KOPT-K1 (cell line): ENCODE results near the gene NADSYN1.
"Not testable (repeated sequence)": the region's sequence is repeated elsewhere in the genome, so short reads cannot be mapped to it uniquely, and the experiment has no call there.

ENCODE experiments used
- H3K27ac ChIP-seq: fragments of 200-600 bp; sonication (generic); 2 replicates; pipeline ENCODE4 v1.5.1; 2016; ENCODE audit warnings: antibody characterized with exemption, mild to moderate bottlenecking, low read depth, low read length; ENCODE audit not compliant: poor library complexity, severe bottlenecking
- H3K36me3 ChIP-seq: fragments of 200-600 bp; sonication (generic); 2 replicates; pipeline ENCODE4 v1.5.1; 2017; ENCODE audit warnings: antibody characterized with exemption, mild to moderate bottlenecking, low read length, moderate library complexity; ENCODE audit not compliant: insufficient read depth
- H3K9me3 ChIP-seq: fragments of 200-600 bp; sonication (generic); 2 replicates; pipeline ENCODE4 v1.5.1; 2017; ENCODE audit warnings: antibody characterized with exemption, low read length, mild to moderate bottlenecking; ENCODE audit not compliant: insufficient read depth, poor library complexity, severe bottlenecking

Gene NADSYN1

DNA sequence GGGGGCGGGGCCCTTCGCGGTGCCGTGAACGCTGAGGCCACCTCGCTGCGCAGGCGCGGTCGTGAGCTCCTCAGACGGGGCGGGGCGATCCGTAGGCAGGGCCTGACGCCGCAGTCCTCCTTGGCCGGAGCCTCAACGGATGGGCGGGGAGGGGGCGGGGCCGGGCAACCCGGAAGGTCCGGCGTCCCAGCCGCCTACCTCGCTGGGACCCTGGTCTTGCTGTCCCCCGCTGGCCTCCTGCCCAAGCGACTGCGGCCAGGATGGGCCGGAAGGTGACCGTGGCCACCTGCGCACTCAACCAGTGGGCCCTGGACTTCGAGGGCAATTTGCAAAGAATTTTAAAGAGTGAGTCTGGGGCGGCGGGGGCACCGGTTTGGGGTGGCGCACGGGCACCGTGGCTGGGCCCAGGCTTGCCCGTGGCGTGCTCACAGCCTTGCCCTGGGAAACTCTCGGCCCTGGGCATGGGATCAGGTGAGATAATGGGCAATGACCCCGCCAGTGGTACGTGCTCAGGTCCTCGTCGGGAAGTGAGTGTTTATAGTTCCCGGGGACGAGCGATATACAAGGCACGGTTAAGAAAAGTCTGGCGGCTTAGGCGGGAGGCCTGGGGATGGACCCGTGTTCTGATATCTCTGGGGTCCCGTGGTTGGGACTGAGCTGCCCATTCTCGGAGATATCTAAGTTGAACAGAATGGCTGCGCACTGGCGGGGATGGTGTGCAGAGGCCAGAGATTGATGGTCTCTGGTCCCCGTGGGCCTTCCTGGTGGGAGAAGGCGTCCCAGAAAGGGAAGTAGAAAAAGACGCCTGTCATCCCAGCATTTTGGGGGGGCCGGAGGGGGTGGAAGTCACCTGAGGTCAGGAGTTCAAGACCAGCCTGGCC, at the start of gene NADSYN1:
Gene NADSYN1, plus strand, starts transcription at position 167 of the 881 bp plus-strand sequence. Its CDS starts 94 bp downstream, at position 261.
- Histone ChIP-seq H3K36me3 (peaks cover 39% of the 10 kb centered on the region), H3K9me3 (no peaks in the 10 kb centered on the region), H3K27ac (peak within 1 kb of the TSS; percentile 76)

DNA sequence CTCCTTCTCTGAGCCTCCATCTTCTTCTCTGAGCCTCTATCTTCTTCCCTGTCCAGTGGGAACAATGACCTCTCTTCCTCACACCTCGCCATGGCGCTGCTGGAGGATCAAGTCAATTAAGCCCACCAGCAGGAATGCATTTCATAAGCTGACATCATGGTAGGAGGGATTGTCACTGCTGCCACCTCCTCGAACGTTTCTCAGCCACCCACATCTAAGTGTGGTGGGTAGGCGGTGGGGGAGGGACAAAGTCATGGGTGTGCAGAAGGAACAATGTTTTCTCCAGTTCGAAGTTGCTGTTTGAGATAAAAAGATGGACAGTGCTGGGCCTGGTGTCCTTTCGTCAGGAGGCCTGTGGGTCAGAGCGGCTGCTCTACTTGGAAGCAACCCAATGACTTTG, 48.8 kb upstream of the NADSYN1 start:
- no peaks in the 10 kb centered on the region for H3K36me3 ChIP-seq
- H3K9me3 ChIP-seq, result peaks cover 4% of the 10 kb centered on the region
- no peak overlapping the region for H3K27ac ChIP-seq

DNA sequence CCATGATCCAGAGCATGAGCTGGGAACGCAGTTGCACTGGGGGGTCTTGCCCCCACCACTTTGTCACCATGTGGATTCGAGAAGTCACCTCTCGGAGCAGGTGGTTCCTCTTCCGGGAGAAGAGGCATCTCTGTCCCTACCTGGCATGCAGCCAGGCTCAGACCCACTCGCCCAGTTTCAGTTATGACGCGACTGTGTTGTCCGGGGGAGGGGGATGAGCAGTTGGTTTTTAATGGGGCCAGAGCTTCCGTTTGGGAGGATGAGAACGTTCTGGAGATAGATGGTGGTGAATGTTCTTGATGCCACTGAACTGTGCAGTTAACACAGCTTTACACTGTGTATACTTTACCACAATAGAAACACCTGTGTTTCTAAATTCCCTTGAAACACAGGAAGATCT, 46.3 kb upstream of the NADSYN1 start:
- Histone ChIP-seq H3K36me3 (no peaks in the 10 kb centered on the region), H3K9me3 (peaks cover 4% of the 10 kb centered on the region)

DNA sequence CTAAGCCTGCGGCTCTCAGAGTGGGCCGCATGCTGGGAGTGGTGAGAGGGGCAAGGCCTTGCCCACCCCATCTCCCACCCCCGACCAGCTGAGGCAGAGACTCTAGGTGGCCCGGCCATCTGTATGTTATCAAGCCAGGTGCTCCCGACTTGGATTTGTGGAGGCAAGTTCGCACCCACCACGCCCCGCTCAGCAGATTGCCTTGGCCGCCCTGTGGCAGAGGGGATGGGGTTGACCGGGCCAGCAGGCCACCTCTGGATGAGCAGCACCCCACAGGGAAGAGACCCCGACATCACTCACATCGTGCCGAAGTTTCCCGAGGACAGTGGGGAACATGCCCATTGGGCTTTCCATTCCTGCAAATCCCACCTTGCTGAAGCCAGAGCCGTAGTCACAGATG, 45.6 kb upstream of the NADSYN1 start:
- Histone ChIP-seq H3K9me3 (peaks cover 7% of the 10 kb centered on the region), H3K27ac (no peak overlapping the region), H3K36me3 (no peaks in the 10 kb centered on the region)

More for the DNA sequence above, 46.3 kb upstream of the NADSYN1 start:
- H3K27ac ChIP-seq, result no peak overlapping the region

DNA sequence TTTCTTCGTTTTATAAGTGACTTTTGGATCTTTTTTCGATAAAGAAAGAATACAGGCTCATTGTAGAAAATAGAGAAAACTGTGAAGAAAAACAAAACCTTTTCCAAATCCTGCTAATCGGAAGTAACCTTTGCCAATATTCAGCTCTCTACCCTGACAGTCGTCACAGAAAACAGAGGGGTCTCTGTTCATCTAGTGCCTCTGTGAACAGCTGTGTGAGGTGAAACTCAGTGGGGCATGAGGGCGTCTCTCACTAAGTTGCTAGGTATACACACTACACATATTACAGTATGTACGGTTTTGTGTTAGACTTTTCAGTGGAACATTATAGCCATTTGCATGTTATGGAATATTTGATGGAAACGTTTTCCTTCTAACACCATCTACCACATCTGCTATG, 44.2 kb upstream of the NADSYN1 start:
- peaks cover 6% of the 10 kb centered on the region for H3K9me3 ChIP-seq
- H3K27ac ChIP-seq, result no peak overlapping the region
- H3K36me3 ChIP-seq, result no peaks in the 10 kb centered on the region

DNA sequence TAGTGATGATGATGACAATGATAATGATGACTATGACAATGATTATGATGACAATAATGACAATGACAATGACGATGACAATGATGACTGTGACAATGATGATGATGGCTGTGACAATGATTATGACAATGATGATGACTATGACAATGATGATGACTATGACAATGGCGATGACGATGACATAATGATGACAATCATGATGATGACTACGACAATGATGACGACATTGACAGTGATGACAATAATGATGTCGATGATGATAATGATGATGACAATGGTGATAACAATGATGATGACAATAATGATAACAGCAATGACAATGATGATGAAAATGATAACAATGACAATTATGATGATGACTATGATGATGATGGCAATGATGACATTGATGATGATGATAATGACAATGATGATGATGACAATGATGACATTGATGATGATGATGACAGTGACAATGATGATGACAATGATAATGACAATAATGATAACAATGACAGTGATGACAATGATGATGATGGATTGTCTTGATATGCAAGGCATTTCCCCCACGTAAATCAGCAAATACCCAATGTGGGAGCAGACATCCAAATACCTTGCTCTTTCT, 42.5 kb upstream of the NADSYN1 start:
- peaks cover 6% of the 10 kb centered on the region for H3K9me3 ChIP-seq
- no peaks in the 10 kb centered on the region for H3K36me3 ChIP-seq
- H3K27ac ChIP-seq, result no peak overlapping the region

DNA sequence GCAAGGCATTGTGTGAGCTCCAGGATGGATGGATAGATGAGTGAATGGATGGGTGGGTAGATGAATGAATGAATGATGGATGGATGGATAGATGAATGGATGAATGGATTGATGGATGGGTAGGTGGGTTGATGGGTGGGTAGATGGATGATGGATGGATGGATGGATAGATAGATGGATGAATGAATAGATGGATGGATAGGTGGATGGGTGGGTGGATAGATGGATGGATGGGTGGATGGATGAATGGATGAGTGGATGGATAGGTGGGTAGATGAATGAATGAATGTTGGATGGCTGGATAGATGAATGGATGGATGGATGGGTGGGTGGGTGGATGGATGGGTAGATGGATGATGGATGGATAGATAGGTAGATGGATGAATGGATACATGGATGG, 38.4 kb upstream of the NADSYN1 start:
- Histone ChIP-seq H3K9me3 (peaks cover 6% of the 10 kb centered on the region), H3K36me3 (no peaks in the 10 kb centered on the region), H3K27ac (no peak overlapping the region)

DNA sequence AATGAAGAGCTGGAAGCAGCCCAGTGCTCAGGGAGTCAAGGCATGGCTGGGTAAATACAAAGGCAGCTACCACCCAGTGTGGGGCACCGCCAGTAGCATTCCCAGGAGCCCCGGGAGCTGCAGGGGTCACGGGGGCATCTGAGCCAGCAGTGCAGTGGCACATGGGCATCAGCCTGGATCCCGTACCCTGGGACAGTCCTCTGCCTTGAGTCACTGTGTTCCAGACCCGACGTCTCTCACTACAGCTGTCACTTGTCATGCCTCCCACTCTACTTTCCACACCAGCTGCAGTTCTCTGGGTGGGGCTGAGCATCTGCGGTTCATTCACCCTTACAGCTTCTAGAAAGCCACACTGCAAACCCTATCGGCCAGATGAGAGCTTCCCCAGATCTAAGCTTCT, 34.4 kb upstream of the NADSYN1 start:
- H3K27ac ChIP-seq, result no peak overlapping the region
- H3K9me3 ChIP-seq, result no peaks in the 10 kb centered on the region
- no peaks in the 10 kb centered on the region for H3K36me3 ChIP-seq

DNA sequence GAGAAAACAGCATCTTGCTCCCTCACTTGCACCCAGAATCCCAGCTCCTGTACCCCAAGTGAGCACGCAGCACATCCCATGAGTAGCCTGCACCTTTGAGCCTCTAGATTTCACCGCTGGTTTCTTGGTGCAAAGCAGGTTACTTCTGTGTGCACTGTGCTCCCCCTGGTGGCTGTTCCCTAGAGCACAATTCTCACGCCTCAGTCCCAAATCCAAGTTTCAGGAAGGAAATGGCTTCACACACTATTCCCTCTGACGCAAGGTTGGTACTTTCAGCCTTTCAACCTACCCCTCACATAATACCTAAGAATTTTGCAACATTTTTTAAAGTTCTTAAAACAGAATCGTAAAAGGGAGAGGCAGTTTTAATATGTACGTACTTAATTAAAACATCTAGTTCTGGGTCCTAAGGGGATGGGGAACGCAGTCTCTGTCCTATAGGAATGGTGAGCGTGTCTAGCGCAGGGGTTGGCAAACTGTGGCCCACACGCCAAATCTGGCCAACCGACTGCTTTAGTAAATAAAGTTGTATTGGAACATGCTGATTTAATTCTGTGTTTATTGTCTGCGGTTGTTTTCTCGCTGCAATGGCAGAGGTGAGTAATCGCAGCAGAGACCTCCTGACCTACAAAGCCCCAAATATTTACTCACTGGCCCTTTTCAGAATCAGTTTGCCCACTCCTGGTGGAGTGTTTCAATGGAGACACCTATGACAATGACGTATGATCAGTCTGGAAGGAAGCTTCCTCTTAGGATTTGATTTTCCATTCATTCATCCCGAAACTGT, 32.4 kb upstream of the NADSYN1 start:
- H3K36me3 ChIP-seq, result no peaks in the 10 kb centered on the region
- H3K27ac ChIP-seq, result no peak overlapping the region
- H3K9me3 ChIP-seq, result no peaks in the 10 kb centered on the region

DNA sequence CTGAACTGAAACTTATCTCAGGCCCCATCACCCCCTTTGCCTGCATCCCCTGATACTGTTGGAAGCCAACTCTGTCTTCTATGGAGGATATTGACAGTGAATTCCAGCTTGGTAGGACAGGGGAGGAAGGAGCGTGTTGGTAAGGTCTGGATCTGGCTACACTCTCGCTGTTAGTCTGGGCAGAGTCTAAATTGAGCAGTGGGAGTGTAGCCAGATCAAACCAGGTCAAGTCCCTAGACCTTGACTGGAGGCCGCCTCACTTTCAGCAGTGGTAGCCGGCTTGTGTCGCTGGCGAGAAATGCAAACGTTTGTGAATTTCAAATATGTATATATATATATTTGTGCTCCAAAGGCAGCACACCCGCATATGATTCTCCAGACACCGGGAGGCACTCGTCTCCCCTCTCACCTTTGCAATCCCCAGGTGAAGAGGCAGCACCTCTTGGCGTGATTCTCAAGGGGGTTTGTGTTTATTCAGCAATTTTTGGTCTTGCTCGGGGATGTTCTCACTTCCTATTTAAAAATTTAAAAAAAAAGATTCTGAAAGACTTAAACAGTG, 31.5 kb upstream of the NADSYN1 start:
- H3K27ac ChIP-seq, result no peak overlapping the region
- H3K36me3 ChIP-seq, result no peaks in the 10 kb centered on the region
- H3K9me3 ChIP-seq, result no peaks in the 10 kb centered on the region

DNA sequence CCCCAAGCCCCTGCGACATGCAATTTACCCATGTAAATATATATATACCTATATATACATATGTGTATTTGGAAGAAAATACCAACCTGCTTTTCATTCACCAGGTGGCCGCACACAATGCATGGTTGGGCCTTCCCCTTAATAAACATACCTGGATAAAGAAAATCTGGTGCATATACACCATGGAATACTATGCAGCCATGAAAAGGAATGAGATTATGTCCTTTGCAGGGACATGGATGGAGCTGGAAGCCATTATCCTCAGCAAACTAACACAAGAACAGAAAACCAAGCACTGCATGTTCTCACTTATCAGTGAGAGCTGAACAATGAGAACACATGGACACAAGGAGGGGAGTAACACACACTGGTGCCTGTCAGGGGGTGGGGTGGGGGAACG, 30.7 kb upstream of the NADSYN1 start:
- H3K36me3 ChIP-seq, H3K9me3 ChIP-seq, H3K27ac ChIP-seq: not testable (repeated sequence)

DNA sequence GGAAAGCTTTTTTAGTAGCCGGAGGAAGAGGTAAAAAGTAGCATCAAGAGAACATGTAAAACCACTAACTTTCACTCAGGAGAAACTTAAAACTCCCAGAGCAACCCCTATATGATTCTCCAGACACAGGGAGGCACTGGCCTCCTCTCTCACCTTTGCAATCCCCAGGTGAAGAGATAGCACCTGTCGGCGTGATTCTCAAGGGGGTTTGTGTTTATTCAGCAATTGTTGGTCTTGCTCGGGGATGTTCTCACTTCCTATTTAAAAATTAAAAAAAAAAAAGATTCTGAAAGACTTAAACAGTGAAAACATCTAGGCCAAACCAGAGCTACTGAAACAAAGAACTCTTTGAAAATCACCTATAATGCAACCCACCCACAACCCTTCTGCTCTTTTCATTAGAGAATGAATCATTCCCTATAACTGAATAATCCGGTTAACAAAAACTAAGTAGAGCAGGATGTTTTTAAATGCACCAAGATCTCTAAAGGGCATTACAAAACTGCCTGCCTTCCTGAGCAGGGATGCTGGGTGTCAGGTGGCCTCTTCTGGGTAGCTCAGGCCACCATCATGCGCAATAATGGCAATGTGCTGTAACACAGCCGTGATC, 29.7 kb upstream of the NADSYN1 start:
- H3K9me3 ChIP-seq, result no peaks in the 10 kb centered on the region
- H3K36me3 ChIP-seq, result no peaks in the 10 kb centered on the region
- H3K27ac ChIP-seq, result no peak overlapping the region

DNA sequence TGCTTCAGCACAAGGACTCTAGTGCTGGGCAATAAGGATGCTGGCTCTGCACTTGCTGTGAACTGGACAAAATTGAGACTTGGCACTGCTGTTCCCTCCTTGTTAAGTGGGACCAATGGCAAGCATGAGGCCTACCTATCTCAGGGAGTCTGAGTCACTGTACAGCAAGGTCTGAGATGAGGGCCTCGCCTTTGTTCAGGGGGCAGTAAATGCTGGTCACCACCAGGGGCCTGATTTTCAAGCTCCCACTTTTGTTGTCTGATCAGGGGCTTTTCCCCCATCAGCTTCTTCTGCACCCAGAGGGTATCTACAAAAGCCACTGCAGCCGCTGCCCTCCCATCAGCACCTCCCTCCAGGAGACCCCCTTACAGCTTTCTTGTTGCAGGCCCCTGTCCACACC, 27.6 kb upstream of the NADSYN1 start:
- Histone ChIP-seq H3K27ac (no peak overlapping the region), H3K9me3 (no peaks in the 10 kb centered on the region), H3K36me3 (no peaks in the 10 kb centered on the region)

DNA sequence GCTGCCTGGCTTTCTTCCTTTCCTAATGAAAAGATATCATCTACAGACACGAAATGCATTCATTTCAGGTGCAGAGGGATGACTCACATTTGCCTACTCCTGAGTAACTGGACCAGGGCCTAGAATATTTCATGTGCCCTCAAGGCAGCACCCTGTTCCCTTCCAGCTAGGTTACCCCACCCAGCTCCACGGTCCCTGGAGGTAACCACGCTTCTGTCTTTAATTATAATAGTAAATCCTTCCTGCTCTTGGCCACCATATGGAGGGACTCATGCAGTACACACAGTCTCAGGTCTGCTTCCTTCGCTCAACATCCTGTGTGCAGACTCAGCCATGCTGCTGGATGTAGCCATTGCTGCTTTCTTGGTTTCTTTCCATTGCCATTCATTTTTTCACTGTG, 27.1 kb upstream of the NADSYN1 start:
- no peak overlapping the region for H3K27ac ChIP-seq
- no peaks in the 10 kb centered on the region for H3K36me3 ChIP-seq

DNA sequence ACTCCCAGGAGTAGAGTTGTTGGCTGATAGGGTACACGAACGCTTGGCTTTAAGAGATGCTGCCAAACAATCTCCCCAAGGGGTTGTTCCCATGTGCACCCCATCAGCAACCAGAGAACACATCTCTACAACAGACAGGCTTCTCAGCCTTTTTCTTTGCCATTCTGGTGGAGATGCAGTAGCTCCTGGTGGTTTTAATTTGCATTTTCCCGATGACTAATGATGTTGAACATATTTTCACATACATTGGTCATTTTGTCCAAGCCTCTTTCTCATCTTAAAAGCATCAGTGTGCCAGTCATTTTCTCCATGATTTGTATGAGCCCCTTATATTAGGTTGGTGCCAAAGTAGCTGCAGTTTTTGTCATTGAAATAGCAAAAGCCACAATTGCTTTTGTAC, 26.6 kb upstream of the NADSYN1 start:
- H3K27ac ChIP-seq, result no peak overlapping the region
- H3K9me3 ChIP-seq, result no peaks in the 10 kb centered on the region
- H3K36me3 ChIP-seq, result no peaks in the 10 kb centered on the region

More for the DNA sequence above, 27.1 kb upstream of the NADSYN1 start:
- H3K9me3 ChIP-seq, result no peaks in the 10 kb centered on the region
